GM19193 (cell line): ENCODE data around the gene PTPRN2.

Experiments
- POLR2A ChIP-seq: IDR thresholded peaks from 4 replicates; pipeline ENCODE4 v1.6.1; 2011; ENCODE audit not compliant: insufficient read depth, insufficient read length; ENCODE audit errors: extremely low read depth

The PTPRN2 gene

DNA sequence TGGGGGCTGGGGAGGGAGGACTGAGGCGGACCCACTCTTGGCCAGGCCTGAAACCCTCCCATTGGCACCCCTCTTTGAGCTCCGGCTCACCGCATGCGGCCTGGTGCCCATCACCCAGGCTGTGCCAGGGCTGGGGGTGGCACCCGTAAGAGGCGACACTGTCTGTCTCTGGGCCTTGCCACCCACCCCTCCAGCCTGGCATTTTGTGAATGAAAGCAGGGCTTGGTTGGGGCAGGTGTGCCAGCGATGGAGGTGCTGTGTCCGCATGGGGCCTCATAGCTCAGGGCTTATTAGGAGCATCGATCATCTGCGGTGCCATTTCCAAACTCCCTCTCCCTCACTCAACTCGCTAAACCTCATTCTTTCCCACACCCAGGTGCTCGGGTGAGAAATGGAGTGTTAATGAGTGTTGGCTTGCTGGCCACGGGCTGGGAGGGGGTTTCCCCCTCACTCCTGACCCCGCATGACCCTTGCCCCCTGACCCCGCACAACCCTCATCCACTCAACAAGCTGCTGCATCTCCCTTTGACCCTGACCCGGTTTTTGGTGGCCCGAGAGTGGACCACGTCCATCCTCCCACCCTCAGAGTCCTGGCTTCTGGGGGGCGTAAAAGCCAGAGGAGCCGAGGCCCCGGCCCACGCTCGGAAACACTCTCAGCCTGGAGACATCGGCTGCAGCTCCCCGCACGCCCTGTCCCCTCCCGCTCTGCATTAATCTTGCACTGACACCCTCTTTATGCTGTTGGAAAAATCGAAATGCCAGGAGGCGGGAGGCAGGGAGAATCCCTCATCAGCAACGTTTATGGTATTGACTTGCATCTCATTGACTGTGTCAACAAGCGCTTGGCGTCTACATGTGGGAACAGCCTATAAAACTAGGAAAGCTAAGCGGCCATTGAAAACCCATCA is 1089.6 kb downstream of the PTPRN2 start:
- no peak for TF ChIP-seq POLR2A

DNA sequence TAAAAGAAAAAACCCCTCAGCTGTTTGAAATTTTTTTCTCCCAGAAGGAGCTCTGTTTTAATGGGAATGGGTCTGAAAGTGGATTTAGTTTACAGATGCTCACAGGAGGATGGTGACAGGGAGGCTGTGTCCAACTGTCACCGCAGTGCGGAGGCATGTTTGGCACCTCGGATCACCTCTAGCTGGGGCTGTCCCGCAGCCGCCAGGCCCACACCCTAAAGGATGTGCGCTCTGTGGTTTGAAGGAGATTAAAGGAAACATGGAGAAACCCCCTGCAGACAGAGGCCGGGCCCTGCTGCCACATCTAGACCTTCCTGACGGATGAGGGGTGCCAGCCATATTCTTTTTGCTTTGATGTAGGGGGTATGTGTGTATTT is 1090.3 kb downstream of the PTPRN2 start:
- no peak for TF ChIP-seq POLR2A

- TF ChIP-seq POLR2A, result no peak
These were observed 1091.0 kb downstream of the PTPRN2 start for GRCh38 chr7:157496416-157497275.

GRCh38 chr7:157495594-157495993 is 1092.0 kb downstream of the PTPRN2 start:
- TF ChIP-seq POLR2A, result no peak

DNA sequence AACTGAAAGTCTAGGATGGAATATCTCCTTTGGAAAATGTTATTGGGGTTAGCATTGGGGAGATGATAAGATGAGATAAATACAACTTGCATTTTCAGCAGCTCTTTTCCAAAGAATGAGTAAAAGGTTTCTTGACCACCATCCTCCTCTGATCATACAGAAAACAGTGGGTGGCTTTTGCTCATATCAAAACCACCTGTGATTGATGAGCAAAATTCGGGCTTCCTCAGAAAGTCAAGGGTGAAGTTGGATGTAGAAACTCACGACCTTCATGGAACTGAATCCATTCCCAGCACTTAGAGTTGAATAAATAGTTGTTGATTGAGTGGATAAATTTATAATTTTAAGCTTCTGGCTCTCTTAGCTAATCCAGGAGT is 1092.5 kb downstream of the PTPRN2 start:
- TF ChIP-seq POLR2A, result no peak

- TF ChIP-seq POLR2A, result no peak
These were observed 1093.0 kb downstream of the PTPRN2 start for GRCh38 chr7:157494506-157495176.

DNA sequence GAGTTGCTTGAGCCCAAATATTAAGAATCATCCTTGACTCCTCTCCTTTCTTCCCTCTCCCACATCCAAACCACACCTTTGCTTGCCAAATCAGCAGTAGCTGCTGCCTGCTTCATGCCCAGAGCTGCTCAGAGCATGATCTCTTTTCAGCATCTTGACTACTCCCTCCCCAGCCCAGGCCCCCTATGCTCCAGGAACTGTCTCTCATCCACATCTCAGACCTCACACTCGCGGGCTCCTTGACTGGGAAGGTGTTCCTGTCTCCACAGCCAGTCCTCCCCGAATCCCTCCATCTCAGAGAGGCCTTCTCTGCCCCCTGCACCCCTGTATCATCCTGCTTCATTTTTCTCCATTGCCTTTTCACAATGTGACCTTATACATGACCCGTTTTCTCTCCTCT is 1093.8 kb downstream of the PTPRN2 start:
- TF ChIP-seq POLR2A, result no peak

- no peak for TF ChIP-seq POLR2A
These were observed 1094.6 kb downstream of the PTPRN2 start for GRCh38 chr7:157493017-157493416.

DNA sequence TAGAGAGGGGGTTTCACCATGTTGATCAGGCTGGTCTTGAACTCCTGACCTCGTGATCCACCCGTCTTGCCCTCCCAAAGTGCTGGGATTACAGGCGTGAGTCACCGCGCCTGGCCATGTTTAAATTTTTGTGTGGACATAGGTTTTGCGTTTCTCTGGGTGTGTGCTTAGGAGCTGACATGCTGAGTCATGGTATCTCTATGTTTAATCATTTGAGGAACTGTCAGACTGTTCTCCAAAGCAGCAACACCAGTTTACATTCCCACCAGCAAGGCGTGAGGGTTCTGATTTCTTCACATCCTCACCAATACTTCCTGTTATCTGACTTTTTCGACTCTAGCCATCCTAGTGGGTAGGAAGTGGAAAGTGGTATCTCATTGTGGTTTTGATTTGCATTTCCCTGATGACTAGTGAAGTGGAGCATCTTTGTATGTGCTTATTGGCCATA is 1097.1 kb downstream of the PTPRN2 start:
- TF ChIP-seq POLR2A, result no peak
